H9 (cell line): ENCODE data around the gene DMRTB1. TPM values are rescaled to one million over a fixed set of nuclear protein-coding genes. Genes with fewer than 3 reads are reported as not detected.

ENCODE experiments used
- DNase-seq: peaks from one replicate; pipeline ENCODE4 v3.0.0-alpha.2; 2017
- H2AFZ ChIP-seq: one replicate; pipeline ENCODE4 v1.6.1; 2013; ENCODE audit warnings: mild to moderate bottlenecking, low read length, control low read depth, moderate library complexity
- H2AK5ac ChIP-seq: 2 replicates; pipeline ENCODE4 v1.6.1; 2013; ENCODE audit warnings: low read length, control low read depth, mixed read lengths; ENCODE audit not compliant: insufficient read length
- H2BK120ac ChIP-seq: one replicate; pipeline ENCODE4 v1.6.1; 2013; ENCODE audit warnings: low read depth, mild to moderate bottlenecking, low read length, control low read depth, inconsistent platforms; ENCODE audit not compliant: poor library complexity, severe bottlenecking
- H2BK12ac ChIP-seq: 2 replicates; pipeline ENCODE4 v1.6.1; 2013; ENCODE audit warnings: low read length, control low read depth, mixed read lengths, low read depth; ENCODE audit not compliant: insufficient read length
- H2BK15ac ChIP-seq: 2 replicates; pipeline ENCODE4 v1.6.1; 2013; ENCODE audit warnings: low read depth, low read length, control low read depth
- H2BK20ac ChIP-seq: one replicate; pipeline ENCODE4 v1.6.1; 2013; ENCODE audit warnings: low read depth, mild to moderate bottlenecking, low read length, control low read depth, inconsistent platforms; ENCODE audit not compliant: poor library complexity, severe bottlenecking
- H2BK5ac ChIP-seq: 2 replicates; pipeline ENCODE4 v1.6.1; 2013; ENCODE audit warnings: low read length, control low read depth, mixed read lengths; ENCODE audit not compliant: insufficient read length
- H3K14ac ChIP-seq: 2 replicates; pipeline ENCODE4 v1.6.1; 2013; ENCODE audit warnings: low read length, control low read depth; ENCODE audit not compliant: insufficient read depth
- H3K18ac ChIP-seq: 2 replicates; pipeline ENCODE4 v1.6.1; 2013; ENCODE audit warnings: low read depth, mild to moderate bottlenecking, mixed read lengths, low read length, control low read depth; ENCODE audit not compliant: insufficient read length
- H3K23ac ChIP-seq: 2 replicates; pipeline ENCODE4 v1.6.1; 2013; ENCODE audit warnings: low read length, control low read depth, mixed read lengths, low read depth; ENCODE audit not compliant: insufficient read length
- H3K23me2 ChIP-seq: 2 replicates; pipeline ENCODE4 v1.6.1; 2013; ENCODE audit warnings: low read depth, mild to moderate bottlenecking, mixed read lengths, low read length, control low read depth; ENCODE audit not compliant: insufficient read length, poor library complexity, severe bottlenecking
- H3K27ac ChIP-seq: 2 replicates; pipeline ENCODE4 v1.5.1; 2013; ENCODE audit warnings: low read length, control low read depth, mixed read lengths, low read depth; ENCODE audit not compliant: insufficient read length
- H3K27me3 ChIP-seq: 2 replicates; pipeline ENCODE4 v1.6.1; 2013; ENCODE audit warnings: low read length, control low read depth, inconsistent platforms; ENCODE audit not compliant: insufficient read depth
- H3K4ac ChIP-seq: 2 replicates; pipeline ENCODE4 v1.6.1; 2013; ENCODE audit warnings: low read depth, mild to moderate bottlenecking, control low read depth, inconsistent platforms, low read length, moderate library complexity
- H3K4me1 ChIP-seq: 2 replicates; pipeline ENCODE4 v1.6.1; 2013; ENCODE audit warnings: low read length, control low read depth, inconsistent platforms; ENCODE audit not compliant: insufficient read depth
- H3K4me2 ChIP-seq: 2 replicates; pipeline ENCODE4 v1.6.1; 2013; ENCODE audit warnings: low read length, control low read depth, mixed read lengths; ENCODE audit not compliant: insufficient read length, insufficient read depth
- H3K56ac ChIP-seq: 2 replicates; pipeline ENCODE4 v1.6.1; 2013; ENCODE audit warnings: low read depth, mild to moderate bottlenecking, mixed read lengths, low read length, control low read depth; ENCODE audit not compliant: insufficient read length
- H3K79me1 ChIP-seq: 2 replicates; pipeline ENCODE4 v1.6.1; 2013; ENCODE audit warnings: low read depth, mild to moderate bottlenecking, moderate library complexity, low read length, control low read depth, inconsistent platforms; ENCODE audit not compliant: insufficient read depth, poor library complexity, severe bottlenecking
- H3K79me2 ChIP-seq: 2 replicates; pipeline ENCODE4 v1.6.1; 2013; ENCODE audit warnings: low read length, control low read depth, inconsistent platforms; ENCODE audit not compliant: insufficient read depth
- H3K9ac ChIP-seq: 2 replicates; pipeline ENCODE4 v1.6.1; 2013; ENCODE audit warnings: low read length, control low read depth, mixed read lengths; ENCODE audit not compliant: insufficient read length; ENCODE audit errors: extremely low read depth
- H3K9me3 ChIP-seq: one replicate; pipeline ENCODE4 v1.6.1; 2013; ENCODE audit warnings: low read depth, low read length, inconsistent platforms; ENCODE audit not compliant: control insufficient read depth
- H3T11ph ChIP-seq: one replicate; pipeline ENCODE4 v1.6.1; 2013; ENCODE audit warnings: mild to moderate bottlenecking, low read length, control low read depth, inconsistent platforms
- H4K20me1 ChIP-seq: one replicate; pipeline ENCODE4 v1.6.1; 2013; ENCODE audit not compliant: control insufficient read depth, insufficient read length, insufficient read depth
- H4K5ac ChIP-seq: 2 replicates; pipeline ENCODE4 v1.6.1; 2013; ENCODE audit warnings: low read depth, mild to moderate bottlenecking, mixed read lengths, low read length, control low read depth; ENCODE audit not compliant: insufficient read length
- H4K8ac ChIP-seq: replicated peaks from 2 replicates; pipeline ENCODE4 v1.6.1; 2013; ENCODE audit warnings: low read length, control low read depth, mixed read lengths, low read depth; ENCODE audit not compliant: insufficient read length
- H4K91ac ChIP-seq: 2 replicates; pipeline ENCODE4 v1.6.1; 2013; ENCODE audit warnings: low read depth, mild to moderate bottlenecking, moderate library complexity, mixed read lengths, low read length, control low read depth; ENCODE audit not compliant: insufficient read length
- H3K27ac Mint-ChIP-seq, 3 experiments: 2 replicates in 2 of 3; 3 replicates in 1 of 3; pipeline ENCODE4 v1.8.0; 2020 to 2021; ENCODE audit warnings: mixed read lengths in 3 of 3, mild to moderate bottlenecking in 1 of 3, moderate library complexity in 1 of 3
- H3K27me3 Mint-ChIP-seq: 2 replicates; pipeline ENCODE4 v1.8.0; 2021; ENCODE audit warnings: low read depth, mild to moderate bottlenecking, moderate library complexity, mixed read lengths
- H3K36me3 Mint-ChIP-seq, 3 experiments: 2 replicates in 2 of 3; 3 replicates in 1 of 3; pipeline ENCODE4 v1.8.0; 2020 to 2021; ENCODE audit warnings: low read depth in 3 of 3, mixed read lengths in 3 of 3; ENCODE audit not compliant: insufficient read depth in 1 of 3
- H3K4me1 Mint-ChIP-seq, 2 experiments: 2 replicates each; pipeline ENCODE4 v1.8.0; 2020; ENCODE audit warnings: mixed read lengths in 2 of 2
- H3K4me3 Mint-ChIP-seq, 2 experiments: 2 replicates in 1 of 2; 3 replicates in 1 of 2; pipeline ENCODE4 v1.8.0; 2020 to 2021; ENCODE audit warnings: mild to moderate bottlenecking in 2 of 2, mixed read lengths in 2 of 2, moderate library complexity in 1 of 2
- H3K9me3 Mint-ChIP-seq, 2 experiments: 2 replicates in 1 of 2; 3 replicates in 1 of 2; pipeline ENCODE4 v1.8.0; 2020; ENCODE audit warnings: mild to moderate bottlenecking in 2 of 2, mixed read lengths in 2 of 2, moderate library complexity in 1 of 2
- WGBS: extraction: QIAGEN DNeasy Blood & Tissue Kit; methylation state at CpG from one replicate; pipeline ENCODE4 v1.1.7; 2013; ENCODE audit warnings: missing lambda C conversion rate, low lambda C conversion rate, mixed read lengths; ENCODE audit not compliant: insufficient read length; ENCODE audit errors: extremely low coverage; 5-methylcytosine and 5-hydroxymethylcytosine counted together
- total RNA-seq: library from RNA; stranded (reverse); gene quantifications from 2 replicates; pipeline ENCODE4 v1.2.1, GENCODE V29; 2021
- TF ChIP-seq, protein P1 (sequence below): fragments of 200-600 bp; sonication (generic); conservative IDR thresholded peaks from 3 replicates; pipeline ENCODE4 v1.8.0; 2021; ENCODE audit warnings: antibody characterized with exemption, mild to moderate bottlenecking

Gene DMRTB1
- total RNA-seq, 1 experiment from 2014 or later, result not detected

DNA sequence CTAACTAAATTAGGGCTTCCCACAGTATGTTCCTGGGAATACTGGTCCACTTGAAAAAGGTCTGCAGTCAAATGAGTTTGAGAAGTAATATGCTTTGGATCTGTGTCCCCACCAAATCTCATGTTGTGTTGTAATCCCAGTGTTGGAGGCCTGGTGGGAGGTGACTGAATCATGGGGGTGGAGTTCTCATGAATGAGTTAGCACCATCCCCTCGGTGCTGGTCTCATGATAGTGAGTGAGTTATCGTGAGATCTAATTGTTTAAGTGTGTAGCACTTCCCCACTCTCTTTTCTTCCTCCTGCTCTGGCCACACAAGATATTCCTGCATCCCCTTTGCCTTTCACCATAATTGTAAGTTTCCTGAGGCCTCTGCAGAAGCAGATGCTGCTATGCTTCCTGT is 16.9 kb upstream of the DMRTB1 start:
- Histone ChIP-seq H4K91ac (no peak overlapping the region), H3K4me1 (peaks cover 12% of the 10 kb centered on the region; the same call in 1 of the 2 replicates), H3T11ph (no peak overlapping the region), H3K18ac (no peak overlapping the region), H3K27me3 (no peaks in the 10 kb centered on the region), H2BK120ac (no peak overlapping the region), H2BK20ac (no peak overlapping the region), H2BK12ac (no peak overlapping the region), H4K20me1 (no peaks in the 10 kb centered on the region), H3K9me3 (peaks cover 18% of the 10 kb centered on the region), H3K9ac (no peak overlapping the region), H3K79me1 (no peaks in the 10 kb centered on the region), H2AK5ac (no peak overlapping the region), H3K14ac (no peak overlapping the region), H3K56ac (no peak overlapping the region), H3K27ac (no peak overlapping the region), H4K5ac (no peak overlapping the region), H3K79me2 (no peaks in the 10 kb centered on the region), H3K4me2 (no peak overlapping the region), H2BK15ac (no peak overlapping the region), H3K23me2 (no peaks in the 10 kb centered on the region), H3K23ac (no peak overlapping the region), H3K4ac (no peak overlapping the region), H2BK5ac (no peak overlapping the region), H2AFZ (no peak overlapping the region), H4K8ac (no peak overlapping the region)
- TF ChIP-seq, protein P1, sequence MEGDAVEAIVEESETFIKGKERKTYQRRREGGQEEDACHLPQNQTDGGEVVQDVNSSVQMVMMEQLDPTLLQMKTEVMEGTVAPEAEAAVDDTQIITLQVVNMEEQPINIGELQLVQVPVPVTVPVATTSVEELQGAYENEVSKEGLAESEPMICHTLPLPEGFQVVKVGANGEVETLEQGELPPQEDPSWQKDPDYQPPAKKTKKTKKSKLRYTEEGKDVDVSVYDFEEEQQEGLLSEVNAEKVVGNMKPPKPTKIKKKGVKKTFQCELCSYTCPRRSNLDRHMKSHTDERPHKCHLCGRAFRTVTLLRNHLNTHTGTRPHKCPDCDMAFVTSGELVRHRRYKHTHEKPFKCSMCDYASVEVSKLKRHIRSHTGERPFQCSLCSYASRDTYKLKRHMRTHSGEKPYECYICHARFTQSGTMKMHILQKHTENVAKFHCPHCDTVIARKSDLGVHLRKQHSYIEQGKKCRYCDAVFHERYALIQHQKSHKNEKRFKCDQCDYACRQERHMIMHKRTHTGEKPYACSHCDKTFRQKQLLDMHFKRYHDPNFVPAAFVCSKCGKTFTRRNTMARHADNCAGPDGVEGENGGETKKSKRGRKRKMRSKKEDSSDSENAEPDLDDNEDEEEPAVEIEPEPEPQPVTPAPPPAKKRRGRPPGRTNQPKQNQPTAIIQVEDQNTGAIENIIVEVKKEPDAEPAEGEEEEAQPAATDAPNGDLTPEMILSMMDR, result no peak
- Mint-ChIP-seq H3K27me3 (no peaks in the 10 kb centered on the region), H3K4me3 (peak overlapping the region in 1 of 2 experiments; percentile 39; a peak in 1 of 5 replicates), H3K9me3 (peaks cover 27 to 31% of the 10 kb centered on the region in 2 experiments), H3K4me1 (peaks cover 25 to 30% of the 10 kb centered on the region in 2 experiments), H3K36me3 (peaks cover 0 to 36% (median 17%) of the 10 kb centered on the region in 3 experiments), H3K27ac (peak overlapping the region; percentile 4 to 49 (median 10); a peak in 6 of 7 replicates)
- no peak for DNase-seq
- WGBS, result no CpG with 5 or more reads among the region's 2 CpGs
